Measurements from ENCODE around the gene MAP7D2.
"Not testable (repeated sequence)": the region's sequence is repeated elsewhere in the genome, so short reads cannot be mapped to it uniquely, and the experiment has no call there.

MAP7D2 gene

GRCh38 chrX:20116577-20117240 is at the start of gene MAP7D2:
TSS of gene MAP7D2 (minus strand) at chrX:20116907. CDS start at chrX:20116879, 28 bp downstream.
- no peak for DNase-seq

GRCh38 chrX:20162516-20162915 is 45.8 kb upstream of the MAP7D2 start:
- DNase-seq = not testable (repeated sequence)

- DNase-seq = no peak
Measured at GRCh38 chrX:20159797-20160385, 43.2 kb upstream of the MAP7D2 start.

- no peak for DNase-seq
Measured at GRCh38 chrX:20151689-20152088, 35.0 kb upstream of the MAP7D2 start.

GRCh38 chrX:20149326-20149725 is 32.6 kb upstream of the MAP7D2 start:
- DNase-seq = no peak

- no peak for DNase-seq
Measured at GRCh38 chrX:20147561-20147960, 30.9 kb upstream of the MAP7D2 start.

GRCh38 chrX:20144491-20144890 is 27.8 kb upstream of the MAP7D2 start:
- peak; percentile 16 for DNase-seq

GRCh38 chrX:20143561-20143960 is 26.9 kb upstream of the MAP7D2 start:
- DNase-seq = no peak

- DNase-seq = no peak
Measured at GRCh38 chrX:20143111-20143510, 26.4 kb upstream of the MAP7D2 start.

- DNase-seq = peak; percentile 95
Measured at GRCh38 chrX:20141281-20142220, 24.8 kb upstream of the MAP7D2 start, which contains the start of gene EIF1AX. TSS of gene EIF1AX (minus strand) at chrX:20141838. CDS start at chrX:20141640, 198 bp downstream.

GRCh38 chrX:20140420-20140819 is 23.7 kb upstream of the MAP7D2 start:
- no peak for DNase-seq

GRCh38 chrX:20139966-20140365 is 23.3 kb upstream of the MAP7D2 start:
- DNase-seq = no peak

- DNase-seq = no peak
Measured at GRCh38 chrX:20135944-20136343, 19.2 kb upstream of the MAP7D2 start.

- DNase-seq = no peak
Measured at GRCh38 chrX:20132666-20133065, 16.0 kb upstream of the MAP7D2 start.

GRCh38 chrX:20130357-20130756 is 13.7 kb upstream of the MAP7D2 start:
- DNase-seq = no peak

- DNase-seq = no peak
Measured at GRCh38 chrX:20129547-20129946, 12.8 kb upstream of the MAP7D2 start.

GRCh38 chrX:20128670-20129069 is 12.0 kb upstream of the MAP7D2 start:
- DNase-seq = no peak

GRCh38 chrX:20127440-20127839 is 10.7 kb upstream of the MAP7D2 start:
- not testable (repeated sequence) for DNase-seq

- DNase-seq = not testable (repeated sequence)
Measured at GRCh38 chrX:20126833-20127232, 10.1 kb upstream of the MAP7D2 start.

GRCh38 chrX:20124964-20125363 is 8.3 kb upstream of the MAP7D2 start:
- DNase-seq = no peak

- no peak for DNase-seq
Measured at GRCh38 chrX:20118065-20118824, 1.5 kb upstream of the MAP7D2 start.

- DNase-seq = no peak
Measured at GRCh38 chrX:20116087-20116576, 575 bp downstream of the MAP7D2 start.

All from stimulated activated CD4-positive, alpha-beta T cell treated with anti-CD3 and anti-CD28 coated beads, Interleukin-1b, Interleukin-23, amount 100 ng/mL, for 48 hours (primary cell).